HepG2 (cell line): ENCODE measurements around the gene SUN5. TPM values are rescaled to one million over a fixed set of nuclear protein-coding genes. Genes with fewer than 3 reads are reported as not detected.

ENCODE experiments used
- AGO2 ChIP-seq: fragments of 200-400 bp; formaldehyde crosslinking; optimal IDR thresholded peaks from 2 replicates; pipeline ENCODE3; 2017; ENCODE audit warnings: mild to moderate bottlenecking, low read depth, low read length, moderate library complexity
- ATAD3A ChIP-seq: sonication (generic); formaldehyde crosslinking; IDR thresholded peaks from 2 replicates; pipeline ENCODE4 v1.4.0; 2020; ENCODE audit warnings: missing genetic modification reagents
- HHEX ChIP-seq: IDR thresholded peaks from 2 replicates; pipeline ENCODE4 v1.6.1; 2016; ENCODE audit warnings: control low read depth
- HOMEZ ChIP-seq: IDR thresholded peaks from 2 replicates; pipeline ENCODE4 v1.6.1; 2016; ENCODE audit warnings: low read depth
- KAT2B ChIP-seq: fragments of 150-350 bp; IDR thresholded peaks from 2 replicates; pipeline ENCODE4 v1.6.1; 2014; ENCODE audit warnings: low read depth, low read length, borderline replicate concordance
- MEIS2 ChIP-seq: sonication (generic); formaldehyde crosslinking; IDR thresholded peaks from 2 replicates; pipeline ENCODE4 v1.9.0; 2021; ENCODE audit warnings: mild to moderate bottlenecking, missing genetic modification reagents
- NCOA2 ChIP-seq: sonication (generic); formaldehyde crosslinking; IDR thresholded peaks from 2 replicates; pipeline ENCODE4 v1.8.0; 2022; ENCODE audit warnings: inconsistent platforms
- RBM22 ChIP-seq: fragments of 200-400 bp; formaldehyde crosslinking; optimal IDR thresholded peaks from 2 replicates; pipeline ENCODE3; 2017; ENCODE audit warnings: mild to moderate bottlenecking, low read length, moderate library complexity
- SALL2 ChIP-seq: sonication (generic); formaldehyde crosslinking; IDR thresholded peaks from 2 replicates; pipeline ENCODE4 v1.8.1; 2023; ENCODE audit warnings: mild to moderate bottlenecking, missing genetic modification reagents, inconsistent platforms
- TP53 ChIP-seq: sonication (generic); formaldehyde crosslinking; conservative IDR thresholded peaks from 2 replicates; pipeline ENCODE4 v1.4.0; 2020; ENCODE audit warnings: missing genetic modification reagents
- ZBTB20 ChIP-seq: sonication (generic); formaldehyde crosslinking; IDR thresholded peaks from 2 replicates; pipeline ENCODE4 v1.8.1; 2023; ENCODE audit warnings: missing genetic modification reagents, low read depth, mild to moderate bottlenecking, borderline replicate concordance
- ZNF12 ChIP-seq: sonication (generic); formaldehyde crosslinking; IDR thresholded peaks from 2 replicates; pipeline ENCODE4 v1.5.0; 2020; ENCODE audit warnings: missing genetic modification reagents
- ZNF180 ChIP-seq: sonication (generic); formaldehyde crosslinking; IDR thresholded peaks from 2 replicates; pipeline ENCODE4 v1.4.0; 2020; ENCODE audit warnings: low read depth, missing genetic modification reagents, borderline replicate concordance
- ZNF274 ChIP-seq: sonication (generic); formaldehyde crosslinking; IDR thresholded peaks from 2 replicates; pipeline ENCODE4 v1.5.1; 2020; ENCODE audit warnings: mild to moderate bottlenecking, missing genetic modification reagents
- ZNF282 ChIP-seq: fragments of 450-650 bp; IDR thresholded peaks from 2 replicates; pipeline ENCODE4 v1.6.1; 2018; ENCODE audit not compliant: partially characterized antibody
- ZNF329 ChIP-seq: sonication (generic); formaldehyde crosslinking; IDR thresholded peaks from 2 replicates; pipeline ENCODE4 v1.9.0; 2021; ENCODE audit warnings: low read depth, mild to moderate bottlenecking, missing genetic modification reagents
- ZNF333 ChIP-seq: sonication (generic); formaldehyde crosslinking; IDR thresholded peaks from 2 replicates; pipeline ENCODE4 v1.4.0; 2020; ENCODE audit warnings: mild to moderate bottlenecking, missing genetic modification reagents, borderline replicate concordance
- ZNF430 ChIP-seq: sonication (generic); formaldehyde crosslinking; IDR thresholded peaks from 2 replicates; pipeline ENCODE4 v1.9.0; 2021; ENCODE audit warnings: mild to moderate bottlenecking, missing genetic modification reagents
- ZNF460 ChIP-seq: sonication (generic); formaldehyde crosslinking; IDR thresholded peaks from 2 replicates; pipeline ENCODE4 v1.5.1; 2020; ENCODE audit warnings: missing genetic modification reagents, mild to moderate bottlenecking, borderline replicate concordance
- ZNF501 ChIP-seq: sonication (generic); formaldehyde crosslinking; IDR thresholded peaks from 2 replicates; pipeline ENCODE4 v1.5.1; 2020; ENCODE audit warnings: mild to moderate bottlenecking, moderate library complexity, missing genetic modification reagents
- ZNF644 ChIP-seq: IDR thresholded peaks from 2 replicates; pipeline ENCODE4 v1.6.1; 2016; ENCODE audit warnings: low read depth
- polyA plus RNA-seq, 8 experiments: library from polyadenylated mRNA; depleted of rRNA in 3 of 8; stranded (reverse) in 7 of 8; unstranded in 1 of 8; fragments of >200 nt; fragmentation: Illumina TruSeq in 4 of 8; extraction: Trizol in 4 of 8; gene quantifications; 2 replicates each; pipeline versions ENCODE4 v1.2.1 to v1.2.3, GENCODE V29; 2011 to 2016; ENCODE audit warnings: low read depth in 4 of 8, missing spikeins in 1 of 8, mixed read lengths in 1 of 8; ENCODE audit not compliant: insufficient read depth in 1 of 8
- total RNA-seq, 5 experiments: library from RNA; depleted of rRNA; stranded (reverse); fragments of >200 nt; fragmentation: Illumina TruSeq; extraction: Trizol; gene quantifications; 2 replicates each; pipeline ENCODE4 v1.2.3, GENCODE V29; 2016; ENCODE audit warnings: low read depth in 1 of 5
- TF ChIP-seq, protein P1 (sequence below): IDR thresholded peaks from 2 replicates; pipeline ENCODE4 v1.6.1; 2016; ENCODE audit warnings: missing compliant biosample characterization, missing genetic modification reagents, borderline replicate concordance
- TF ChIP-seq, protein P2 (sequence below): sonication (generic); formaldehyde crosslinking; IDR thresholded peaks from 2 replicates; pipeline ENCODE4 v1.8.0; 2022; ENCODE audit warnings: missing genetic modification reagents, mild to moderate bottlenecking, inconsistent platforms, borderline replicate concordance
- TF ChIP-seq, protein P3 (sequence below): sonication (generic); formaldehyde crosslinking; IDR thresholded peaks from 2 replicates; pipeline ENCODE4 v1.5.1; 2020; ENCODE audit warnings: missing genetic modification reagents, mild to moderate bottlenecking, borderline replicate concordance
- TF ChIP-seq, protein P4 (sequence below): sonication (generic); formaldehyde crosslinking; IDR thresholded peaks from 2 replicates; pipeline ENCODE4 v1.8.0; 2022; ENCODE audit warnings: missing genetic modification reagents, mild to moderate bottlenecking, borderline replicate concordance

The SUN5 gene
- total and polyA plus RNA-seq, 2 of the 13 experiments (the other 11 are each of a cell fraction or from before 2014, with no cell fraction given): not detected

DNA sequence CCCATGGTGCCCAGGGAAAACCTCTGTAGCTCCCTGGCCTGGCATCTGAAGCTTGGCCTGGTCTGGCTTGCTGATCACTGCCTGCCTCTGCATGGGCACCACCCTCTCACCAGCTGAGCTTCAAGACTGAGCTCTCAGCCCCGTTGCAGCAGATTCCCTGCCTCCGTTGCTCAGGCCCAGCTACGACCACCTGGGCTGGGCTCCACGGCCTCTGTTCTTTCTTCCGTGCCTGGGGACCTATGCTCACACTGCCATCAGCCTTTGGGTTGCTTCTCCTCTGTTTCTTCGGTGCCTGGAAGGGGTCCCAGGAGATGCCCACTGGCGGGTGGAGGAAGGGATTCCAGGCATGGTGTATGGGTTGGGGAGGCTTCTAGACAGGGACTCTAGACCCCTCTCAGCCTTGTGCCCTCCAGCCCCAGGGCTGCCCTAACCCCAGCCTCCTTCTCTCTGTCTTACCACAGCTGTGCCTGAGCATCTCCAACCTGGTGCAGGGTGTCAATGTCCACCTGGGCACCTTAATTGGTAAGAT, 12.4 kb upstream of the SUN5 start (continued):
- TF ChIP-seq ZNF460 (CRISPR knock-in tag) (no peak), ZNF282 (no peak), ZNF333 (no peak), ZBTB20 (CRISPR knock-in tag) (0 out of 2 replicates have a peak, but pooled peaks have one; percentile 27), SALL2 (CRISPR knock-in tag) (no peak), TP53 (CRISPR knock-in tag) (no peak), NCOA2 (no peak), ZNF430 (no peak), AGO2 (peak; percentile 96), ZNF274 (CRISPR knock-in tag) (0 out of 2 replicates have a peak, but pooled peaks have one; percentile 26), HHEX (CRISPR knock-in tag) (no peak), RBM22 (peak; percentile 80), ATAD3A (CRISPR knock-in tag) (no peak), MEIS2 (no peak), HOMEZ (CRISPR knock-in tag) (no peak), ZNF501 (CRISPR knock-in tag) (no peak), ZNF12 (no peak), ZNF644 (CRISPR knock-in tag) (no peak), KAT2B (no peak), ZNF180 (CRISPR knock-in tag) (no peak), ZNF329 (no peak)
- TF ChIP-seq, protein P1, sequence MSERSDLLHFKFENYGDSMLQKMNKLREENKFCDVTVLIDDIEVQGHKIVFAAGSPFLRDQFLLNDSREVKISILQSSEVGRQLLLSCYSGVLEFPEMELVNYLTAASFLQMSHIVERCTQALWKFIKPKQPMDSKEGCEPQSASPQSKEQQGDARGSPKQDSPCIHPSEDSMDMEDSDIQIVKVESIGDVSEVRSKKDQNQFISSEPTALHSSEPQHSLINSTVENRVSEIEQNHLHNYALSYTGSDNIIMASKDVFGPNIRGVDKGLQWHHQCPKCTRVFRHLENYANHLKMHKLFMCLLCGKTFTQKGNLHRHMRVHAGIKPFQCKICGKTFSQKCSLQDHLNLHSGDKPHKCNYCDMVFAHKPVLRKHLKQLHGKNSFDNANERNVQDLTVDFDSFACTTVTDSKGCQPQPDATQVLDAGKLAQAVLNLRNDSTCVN: no peak
- TF ChIP-seq, protein P2, sequence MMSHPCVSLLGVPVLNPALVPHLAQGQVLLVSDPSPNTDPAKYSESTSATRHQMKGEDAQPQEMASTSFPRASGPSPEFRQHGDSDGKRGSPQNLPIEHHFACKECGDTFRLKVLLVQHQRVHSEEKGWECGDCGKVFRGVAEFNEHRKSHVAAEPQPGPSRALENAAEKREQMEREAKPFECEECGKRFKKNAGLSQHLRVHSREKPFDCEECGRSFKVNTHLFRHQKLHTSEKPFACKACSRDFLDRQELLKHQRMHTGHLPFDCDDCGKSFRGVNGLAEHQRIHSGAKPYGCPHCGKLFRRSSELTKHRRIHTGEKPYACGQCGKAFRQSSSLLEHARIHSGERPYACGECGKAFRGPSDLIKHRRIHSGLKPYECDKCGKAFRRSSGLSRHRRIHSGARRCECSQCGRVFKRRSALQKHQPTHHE (CRISPR knock-in tag): no peak
- TF ChIP-seq, protein P3, sequence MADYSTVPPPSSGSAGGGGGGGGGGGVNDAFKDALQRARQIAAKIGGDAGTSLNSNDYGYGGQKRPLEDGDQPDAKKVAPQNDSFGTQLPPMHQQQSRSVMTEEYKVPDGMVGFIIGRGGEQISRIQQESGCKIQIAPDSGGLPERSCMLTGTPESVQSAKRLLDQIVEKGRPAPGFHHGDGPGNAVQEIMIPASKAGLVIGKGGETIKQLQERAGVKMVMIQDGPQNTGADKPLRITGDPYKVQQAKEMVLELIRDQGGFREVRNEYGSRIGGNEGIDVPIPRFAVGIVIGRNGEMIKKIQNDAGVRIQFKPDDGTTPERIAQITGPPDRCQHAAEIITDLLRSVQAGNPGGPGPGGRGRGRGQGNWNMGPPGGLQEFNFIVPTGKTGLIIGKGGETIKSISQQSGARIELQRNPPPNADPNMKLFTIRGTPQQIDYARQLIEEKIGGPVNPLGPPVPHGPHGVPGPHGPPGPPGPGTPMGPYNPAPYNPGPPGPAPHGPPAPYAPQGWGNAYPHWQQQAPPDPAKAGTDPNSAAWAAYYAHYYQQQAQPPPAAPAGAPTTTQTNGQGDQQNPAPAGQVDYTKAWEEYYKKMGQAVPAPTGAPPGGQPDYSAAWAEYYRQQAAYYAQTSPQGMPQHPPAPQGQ: no peak
- TF ChIP-seq, protein P4, sequence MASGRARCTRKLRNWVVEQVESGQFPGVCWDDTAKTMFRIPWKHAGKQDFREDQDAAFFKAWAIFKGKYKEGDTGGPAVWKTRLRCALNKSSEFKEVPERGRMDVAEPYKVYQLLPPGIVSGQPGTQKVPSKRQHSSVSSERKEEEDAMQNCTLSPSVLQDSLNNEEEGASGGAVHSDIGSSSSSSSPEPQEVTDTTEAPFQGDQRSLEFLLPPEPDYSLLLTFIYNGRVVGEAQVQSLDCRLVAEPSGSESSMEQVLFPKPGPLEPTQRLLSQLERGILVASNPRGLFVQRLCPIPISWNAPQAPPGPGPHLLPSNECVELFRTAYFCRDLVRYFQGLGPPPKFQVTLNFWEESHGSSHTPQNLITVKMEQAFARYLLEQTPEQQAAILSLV (CRISPR knock-in tag): no peak
